IMR-90 (cell line): Measurements from ENCODE around the gene MPL. TPM values are rescaled to one million over a fixed set of nuclear protein-coding genes. Genes with fewer than 3 reads are reported as not detected.

Experiments used
- ATAC-seq: fragments of 200-7000 bp; cut with Tn5 transposase; 2 replicates; pipeline ENCODE4 v1.9.1; 2020; ENCODE audit warnings: low read depth, mild to moderate bottlenecking, moderate library complexity
- BruUV-seq: library from RNA; stranded (reverse); fragments of 400-500 nt; replicated peaks from 2 replicates; lab custom pipeline; 2021; lab: Mats Ljungman, UMichigan
- CTCF ChIA-PET: fragments of 300-600 bp; formaldehyde crosslinking; extraction: SDS; loops from one replicate; lab custom pipeline; 2021; ENCODE audit warnings: antibody characterized with exemption; lab: Yijun Ruan, JAX
- POLR2A ChIA-PET: fragments of 300-600 bp; sonication (Branson Sonifier 250); formaldehyde crosslinking; loops from one replicate; lab custom pipeline; 2022; ENCODE audit warnings: antibody characterized with exemption; ENCODE audit not compliant: unreplicated experiment; lab: Charles Lee
- DNase-seq: peaks from one replicate; pipeline ENCODE4 v3.0.0; 2013
- H2AFZ ChIP-seq: replicated peaks from 2 replicates; pipeline ENCODE3; 2013; ENCODE audit warnings: low read length, mild to moderate bottlenecking; ENCODE audit not compliant: poor library complexity
- H2AK5ac ChIP-seq: 2 replicates; pipeline ENCODE4 v1.6.1; 2013; ENCODE audit warnings: low read depth, low read length, inconsistent platforms
- H2AK9ac ChIP-seq: replicated peaks from 2 replicates; pipeline ENCODE3; 2013; ENCODE audit warnings: mild to moderate bottlenecking, low read depth, low read length, moderate library complexity; ENCODE audit not compliant: poor library complexity
- H2BK120ac ChIP-seq: 2 replicates; pipeline ENCODE4 v1.6.1; 2013; ENCODE audit warnings: low read depth, low read length, inconsistent platforms
- H2BK15ac ChIP-seq: 3 replicates; pipeline ENCODE4 v1.6.1; 2013; ENCODE audit warnings: low read depth, low read length, inconsistent platforms
- H2BK20ac ChIP-seq: 2 replicates; pipeline ENCODE4 v1.6.1; 2013; ENCODE audit warnings: low read depth, mild to moderate bottlenecking, inconsistent platforms, low read length, moderate library complexity
- H2BK5ac ChIP-seq: 2 replicates; pipeline ENCODE4 v1.6.1; 2013; ENCODE audit warnings: mild to moderate bottlenecking, low read depth, low read length, inconsistent platforms; ENCODE audit not compliant: poor library complexity, severe bottlenecking
- H3K14ac ChIP-seq: replicated peaks from 2 replicates; pipeline ENCODE4 v1.6.1; 2013; ENCODE audit warnings: low read depth, low read length, inconsistent platforms
- H3K18ac ChIP-seq: 2 replicates; pipeline ENCODE4 v1.6.1; 2013; ENCODE audit warnings: low read depth, low read length, control low read depth
- H3K23ac ChIP-seq: 2 replicates; pipeline ENCODE4 v1.6.1; 2013; ENCODE audit warnings: low read depth, low read length, inconsistent platforms
- H3K27ac ChIP-seq: 2 replicates; pipeline ENCODE4 v1.5.1; 2013; ENCODE audit warnings: mild to moderate bottlenecking, control low read depth, low read length; ENCODE audit not compliant: insufficient read depth
- H3K27me3 ChIP-seq: 2 replicates; pipeline ENCODE4 v1.6.1; 2013; ENCODE audit warnings: low read length; ENCODE audit not compliant: control insufficient read depth, insufficient read depth
- H3K36me3 ChIP-seq: 2 replicates; pipeline ENCODE4 v1.6.1; 2013; ENCODE audit warnings: low read length, mixed read lengths; ENCODE audit not compliant: control insufficient read depth, insufficient read depth
- H3K4ac ChIP-seq: 2 replicates; pipeline ENCODE4 v1.6.1; 2013; ENCODE audit warnings: low read depth, low read length, inconsistent platforms
- H3K4me1 ChIP-seq: 2 replicates; pipeline ENCODE4 v1.6.1; 2013; ENCODE audit warnings: low read length, mixed read lengths; ENCODE audit not compliant: control insufficient read depth, insufficient read depth
- H3K4me2 ChIP-seq: 2 replicates; pipeline ENCODE4 v1.6.1; 2013; ENCODE audit warnings: low read depth, mild to moderate bottlenecking, control low read depth, low read length, moderate library complexity
- H3K4me3 ChIP-seq: 2 replicates; pipeline ENCODE4 v1.5.1; 2013; ENCODE audit warnings: low read depth, mild to moderate bottlenecking, control low read depth, low read length, moderate library complexity; ENCODE audit not compliant: insufficient read depth
- H3K56ac ChIP-seq: 2 replicates; pipeline ENCODE4 v1.6.1; 2013; ENCODE audit warnings: low read length, inconsistent platforms; ENCODE audit not compliant: insufficient read depth; ENCODE audit errors: extremely low read depth
- H3K79me1 ChIP-seq, 2 experiments: 2 replicates each; pipeline ENCODE4 v1.6.1; 2013; ENCODE audit warnings: low read length in 2 of 2, inconsistent platforms in 1 of 2, low read depth in 1 of 2
- H3K9ac ChIP-seq: 2 replicates; pipeline ENCODE4 v1.6.1; 2013; ENCODE audit warnings: low read depth, low read length, control low read depth
- H3K9me1 ChIP-seq: 2 replicates; pipeline ENCODE4 v1.6.1; 2013; ENCODE audit warnings: low read length, inconsistent platforms; ENCODE audit not compliant: insufficient read depth
- H3K9me3 ChIP-seq: 2 replicates; pipeline ENCODE4 v1.6.1; 2013; ENCODE audit warnings: low read length; ENCODE audit not compliant: control insufficient read depth, insufficient read depth
- H4K20me1 ChIP-seq: 2 replicates; pipeline ENCODE4 v1.6.1; 2013; ENCODE audit warnings: low read length, inconsistent platforms; ENCODE audit not compliant: insufficient read depth
- H4K5ac ChIP-seq: 2 replicates; pipeline ENCODE4 v1.6.1; 2013; ENCODE audit warnings: mild to moderate bottlenecking, low read depth, low read length, control low read depth
- H4K8ac ChIP-seq, 2 experiments: 2 replicates each; pipeline ENCODE4 v1.6.1; 2013; ENCODE audit warnings: low read depth in 2 of 2, low read length in 2 of 2, control low read depth in 1 of 2, inconsistent platforms in 1 of 2
- H4K91ac ChIP-seq: 2 replicates; pipeline ENCODE4 v1.6.1; 2013; ENCODE audit warnings: low read depth, low read length, inconsistent platforms; ENCODE audit not compliant: insufficient read depth
- ELK1 ChIP-seq: fragments of 150-350 bp; IDR thresholded peaks from 2 replicates; pipeline ENCODE4 v1.6.1; 2016; ENCODE audit warnings: low read depth, mild to moderate bottlenecking, low read length, moderate library complexity, borderline replicate concordance
- MAZ ChIP-seq: IDR thresholded peaks from 2 replicates; pipeline ENCODE4 v1.6.1; 2012; ENCODE audit warnings: low read depth, mild to moderate bottlenecking, low read length, improper control_type of control experiment, moderate library complexity, borderline replicate concordance
- NFE2L2 ChIP-seq: fragments of 150-350 bp; IDR thresholded peaks from 2 replicates; pipeline ENCODE4 v1.6.1; 2016; ENCODE audit warnings: low read depth, mild to moderate bottlenecking, low read length
- RAD21 ChIP-seq: IDR thresholded peaks from 2 replicates; pipeline ENCODE4 v1.6.1; 2012; ENCODE audit warnings: low read length, improper control_type of control experiment
- WGBS, 2 experiments: methylation state at CpG; one replicate each; pipeline versions ENCODE4 v1.1.5 to v1.1.7; 2013; ENCODE audit warnings: missing lambda C conversion rate in 2 of 2; ENCODE audit not compliant: insufficient read length in 1 of 2; ENCODE audit errors: extremely low coverage in 2 of 2; 5-methylcytosine and 5-hydroxymethylcytosine counted together
- dilution Hi-C: fragments of 300-500 bp; cut with HindIII; formaldehyde crosslinking; loops from one replicate; pipeline ENCODE4 v1.14.3; 2018; ENCODE audit warnings: low sequenced_read_pairs; ENCODE audit not compliant: unreplicated experiment
- in situ Hi-C: fragments of 300-500 bp; cut with MboI; formaldehyde crosslinking; loops from 3 replicates; pipeline ENCODE4 v1.14.3; 2019; ENCODE audit warnings: low sequenced_read_pairs, inconsistent platforms, mixed read lengths
- intact Hi-C: fragments of 100-400 bp; cut with micrococcal nuclease; formaldehyde crosslinking; loops from 2 replicates; pipeline ENCODE4 v1.10.0; 2022
- polyA plus RNA-seq, 3 experiments: library from polyadenylated mRNA; depleted of rRNA; stranded (reverse); fragments of >200 nt; gene quantifications; 2 replicates each; pipeline ENCODE4 v1.2.3, GENCODE V29; 2012; ENCODE audit warnings: low replicate concordance in 1 of 3
- total RNA-seq: library from RNA; depleted of rRNA; stranded (reverse); fragments of >200 nt; gene quantifications from 2 replicates; pipeline ENCODE4 v1.2.3, GENCODE V29; 2012

The MPL gene
- total and polyA plus RNA-seq, 2 of the 4 experiments (the other 2 are of a cell fraction) = 0.12 TPM; not detected in 1

GRCh38 chr1:43367904-43368645 is 30.5 kb downstream of the MPL start, which contains the start of gene ELOVL1 (continued):
- no peak for TF ChIP-seq ELK1

- Histone ChIP-seq H4K91ac (peak overlapping the region; percentile 85), H2AFZ (no peak overlapping the region), H2AK9ac (peak overlapping the region; percentile 29), H3K27me3 (no peaks in the 10 kb centered on the region), H3K9me1 (peaks cover 17% of the 10 kb centered on the region), H2AK5ac (peak overlapping the region; percentile 99), H3K79me1 (peaks cover 34 to 79% of the 10 kb centered on the region in 2 experiments), H3K4me3 (peak overlapping the region; percentile 54), H3K27ac (peak overlapping the region; percentile 79), H3K18ac (no peak overlapping the region), H3K4me2 (peak overlapping the region; percentile 81), H4K20me1 (peaks cover 23% of the 10 kb centered on the region), H3K56ac (peak overlapping the region; percentile 92), H4K8ac (peak overlapping the region; percentile 73), H3K23ac (peak overlapping the region; percentile 92), H3K4me1 (peaks cover 20% of the 10 kb centered on the region), H2BK120ac (0 out of 2 replicates have a peak overlapping the region, but pooled peaks have one; percentile 71), H2BK5ac (peak overlapping the region; percentile 92), H3K36me3 (peaks cover 24% of the 10 kb centered on the region), H2BK20ac (no peak overlapping the region), H3K14ac (peak overlapping the region; percentile 98), H3K9ac (peak overlapping the region; percentile 77), H2BK15ac (peak overlapping the region; percentile 21; the same call in 1 of the 3 replicates), H4K5ac (peak overlapping the region; percentile 13; the same call in 1 of the 2 replicates), H3K9me3 (no peaks in the 10 kb centered on the region), H3K4ac (peak overlapping the region; percentile 96)
- ATAC-seq (no peak), DNase-seq (no peak)
- no peak for TF ChIP-seq NFE2L2
- TF ChIP-seq RAD21 = no peak
- no peak for TF ChIP-seq MAZ
- BruUV-seq = no TSS peak
- in situ Hi-C loops (no loop called here), dilution Hi-C loops (no loop called here), intact Hi-C loops (loop anchor here (1.0 kb wide), 1 partner anchor 21 kb away; the partner anchor contains the start of genes MED8 and SZT2)
- POLR2A ChIA-PET = interaction anchor here (0.6 to 1.4 kb wide), 3 partner anchors 10 to 489 kb away, joined by 4 read pairs; partner anchors contain the start of gene CDC20
- CTCF ChIA-PET = interaction anchor here (1.0 to 1.2 kb wide), 2 partner anchors 10 to 19 kb away, joined by 3 read pairs; partner anchors contain the start of gene CDC20
- no CpG with 5 or more reads among the region's 6 CpGs for WGBS, 2 experiments
These were observed 31.0 kb downstream of the MPL start for GRCh38 chr1:43368646-43369020.
